K562 (cell line): ENCODE data around the gene DDAH2. TPM values are rescaled to one million over a fixed set of nuclear protein-coding genes. Genes with fewer than 3 reads are reported as not detected.

Source experiments
- ARID4B ChIP-seq: sonication (generic); formaldehyde crosslinking; IDR thresholded peaks from 2 replicates; pipeline ENCODE4 v1.8.0; 2022; ENCODE audit warnings: mild to moderate bottlenecking, missing genetic modification reagents
- ESRRA ChIP-seq: fragments of 450-650 bp; IDR thresholded peaks from 2 replicates; pipeline ENCODE4 v1.6.1; 2014; ENCODE audit warnings: low read depth, mild to moderate bottlenecking, moderate library complexity, borderline replicate concordance
- HMGXB4 ChIP-seq: sonication (generic); formaldehyde crosslinking; IDR thresholded peaks from 2 replicates; pipeline ENCODE4 v1.8.1; 2023; ENCODE audit warnings: mild to moderate bottlenecking, missing genetic modification reagents
- PCBP1 ChIP-seq: fragments of 200-400 bp; formaldehyde crosslinking; IDR thresholded peaks from 2 replicates; pipeline ENCODE4 v1.6.1; 2018; ENCODE audit warnings: mild to moderate bottlenecking, low read depth, low read length; ENCODE audit not compliant: poor library complexity, severe bottlenecking
- RFX1 ChIP-seq: fragments of 450-650 bp; IDR thresholded peaks from 2 replicates; pipeline ENCODE4 v1.6.1; 2016; ENCODE audit warnings: mild to moderate bottlenecking, moderate library complexity
- SAFB2 ChIP-seq: fragments of 200-400 bp; formaldehyde crosslinking; IDR thresholded peaks from 2 replicates; pipeline ENCODE4 v1.6.1; 2018; ENCODE audit warnings: borderline replicate concordance, low read length, low read depth, moderate library complexity; ENCODE audit not compliant: severe bottlenecking
- TCF7L2 ChIP-seq: fragments of 150-350 bp; IDR thresholded peaks from 2 replicates; pipeline ENCODE4 v1.6.1; 2016; ENCODE audit warnings: low read depth, mild to moderate bottlenecking, low read length, moderate library complexity
- ZBTB17 ChIP-seq: fragments of 450-650 bp; formaldehyde crosslinking; IDR thresholded peaks from 2 replicates; pipeline ENCODE4 v1.4.0; 2020; ENCODE audit warnings: mild to moderate bottlenecking
- ZBTB40 ChIP-seq, 2 experiments: fragments of 450-650 bp in 1 of 2; sonication (generic) in 1 of 2; formaldehyde crosslinking in 1 of 2; IDR thresholded peaks; 2 replicates each; pipeline versions ENCODE4 v1.7.1 to v1.9.0; 2016 to 2022; ENCODE audit warnings: inconsistent platforms in 1 of 2, mild to moderate bottlenecking in 1 of 2, missing genetic modification reagents in 1 of 2
- ZNF121 ChIP-seq: sonication (generic); formaldehyde crosslinking; conservative IDR thresholded peaks from 2 replicates; pipeline ENCODE4 v1.8.0; 2022; ENCODE audit warnings: missing genetic modification reagents
- polyA plus RNA-seq, 8 experiments: library from polyadenylated mRNA; depleted of rRNA in 4 of 8; stranded (reverse) in 5 of 8; unstranded in 3 of 8; fragments of >200 nt; fragmentation: Nextera tagmentation in 2 of 8; fragmentation: Illumina TruSeq in 1 of 8; extraction: Ambion mirVana in 2 of 8; extraction: Trizol in 1 of 8; gene quantifications; 2 replicates each; pipeline versions ENCODE4 v1.2.1 to v1.2.3, GENCODE V29; 2011 to 2014; ENCODE audit warnings: inconsistent platforms in 1 of 8, missing spikeins in 1 of 8
- total RNA-seq, 7 experiments: library from RNA; depleted of rRNA in 6 of 7; stranded (reverse); fragments of >200 nt in 6 of 7; fragmentation: Illumina TruSeq in 2 of 7; extraction: Trizol in 2 of 7; gene quantifications; 2 replicates each; pipeline versions ENCODE4 v1.2.1 to v1.2.3, GENCODE V29; 2011 to 2021; ENCODE audit warnings: low replicate concordance in 1 of 7

The DDAH2 gene
- total and polyA plus RNA-seq, 9 of the 15 experiments (the other 6 are each of a cell fraction or from before 2014, with no cell fraction given), result 1.8 to 45.4 (median 21.4) TPM

- TF ChIP-seq ARID4B, result no peak
- no peak for TF ChIP-seq SAFB2
- 0 out of 2 replicates have a peak, but pooled peaks have one; percentile 37 for TF ChIP-seq HMGXB4 (CRISPR knock-in tag)
- TF ChIP-seq PCBP1, result no peak
- TF ChIP-seq TCF7L2, result no peak
- TF ChIP-seq ESRRA, result peak; percentile 96
- TF ChIP-seq RFX1, result no peak; the same call in 1 of the 2 replicates
- TF ChIP-seq ZNF121 (CRISPR knock-in tag), result no peak
- TF ChIP-seq ZBTB17 (CRISPR knock-in tag), result no peak
- peak; percentile 33; the same call in 1 of the 2 replicates for TF ChIP-seq ZBTB40 (IDR thresholded peaks at IDR 0.05)
- no peak for TF ChIP-seq ZBTB40 (CRISPR knock-in tag; IDR thresholded peaks at IDR 0.05)
Observed at GRCh38 chr6:31717499-31718222, 11.4 kb downstream of the DDAH2 start (continued).
